GM12875 (cell line): ENCODE data around the gene LHX5.

Experiments
- H3K4me3 ChIP-seq: one replicate; pipeline ENCODE4 v1.5.1; 2011; ENCODE audit warnings: low read depth, low read length, control low read depth
- CTCF ChIP-seq: IDR thresholded peaks from 2 replicates; pipeline ENCODE4 v1.5.1; 2011; ENCODE audit warnings: low read depth, mild to moderate bottlenecking, control low read depth, inconsistent platforms, low read length, moderate library complexity, borderline replicate concordance; ENCODE audit not compliant: insufficient read depth

The LHX5 gene

GRCh38 chr12:113473942-113474341 lies 2.3 kb upstream of the LHX5 start:
- TF ChIP-seq CTCF = no peak
- no peak overlapping the region for H3K4me3 ChIP-seq

DNA sequence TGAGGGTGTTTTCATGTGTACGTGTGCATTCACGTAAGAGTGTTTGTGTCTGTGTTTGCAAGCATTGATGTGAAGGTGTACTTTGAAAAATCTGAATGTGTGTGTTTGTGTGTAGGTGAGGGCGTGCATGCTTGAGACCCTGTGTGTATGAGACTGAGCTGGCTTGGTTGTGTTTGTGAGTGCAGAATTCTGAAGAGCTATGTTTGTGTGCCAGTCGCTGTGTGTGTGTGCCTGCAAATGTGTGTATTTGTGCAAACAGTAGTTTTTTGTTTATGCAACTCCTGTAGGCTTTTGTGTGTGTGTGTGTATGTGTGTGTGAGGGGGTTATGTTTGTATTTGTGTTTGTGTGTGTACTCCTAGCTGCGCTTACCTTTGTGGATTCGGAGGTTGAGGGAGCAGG lies 1.7 kb upstream of the LHX5 start:
- no peak overlapping the region for H3K4me3 ChIP-seq
- no peak for TF ChIP-seq CTCF

GRCh38 chr12:113472191-113473121 lies 785 bp upstream of the LHX5 start:
- TF ChIP-seq CTCF = no peak
- no peak overlapping the region for H3K4me3 ChIP-seq

- no peak for TF ChIP-seq CTCF
- no peak overlapping the region for H3K4me3 ChIP-seq
Measured at GRCh38 chr12:113470871-113471618, 626 bp downstream of the LHX5 start.

- TF ChIP-seq CTCF = no peak
- no peak overlapping the region for H3K4me3 ChIP-seq
Measured at GRCh38 chr12:113469949-113470743, 1.5 kb downstream of the LHX5 start.

- TF ChIP-seq CTCF = no peak
- H3K4me3 ChIP-seq = no peak overlapping the region
Measured at GRCh38 chr12:113469224-113469948, 2.3 kb downstream of the LHX5 start.
